HG02763 (cell line): Measurements from ENCODE around the gene RADIL.

Experiments
- ATAC-seq: cut with Tn5 transposase; IDR thresholded peaks from one replicate; pipeline ENCODE4 v1.9.1; 2021; ENCODE audit warnings: mild to moderate bottlenecking, moderate library complexity; ENCODE audit not compliant: unreplicated experiment

The RADIL gene

GRCh38 chr7:4779118-4779517 lies 104.4 kb downstream of the RADIL start:
- no peak for ATAC-seq

GRCh38 chr7:4775848-4776623 lies 107.5 kb downstream of the RADIL start:
- ATAC-seq, result peak; percentile 10

- ATAC-seq, result peak; percentile 96
Observed at GRCh38 chr7:4775250-4775847, 108.2 kb downstream of the RADIL start, which contains the start of gene AP5Z1. Gene AP5Z1, plus strand, starts transcription at chr7:4775623. Its CDS starts 93 bp downstream, at chr7:4775716.

- ATAC-seq, result no peak
Observed at GRCh38 chr7:4774658-4775249, 108.8 kb downstream of the RADIL start.

- no peak for ATAC-seq
Observed at GRCh38 chr7:4774007-4774406, 109.5 kb downstream of the RADIL start.

GRCh38 chr7:4772306-4772705 lies 111.2 kb downstream of the RADIL start:
- ATAC-seq, result no peak

- no peak for ATAC-seq
Observed at GRCh38 chr7:4771737-4772136, 111.8 kb downstream of the RADIL start.

GRCh38 chr7:4770886-4771285 lies 112.6 kb downstream of the RADIL start:
- ATAC-seq, result no peak

GRCh38 chr7:4769761-4770160 lies 113.8 kb downstream of the RADIL start:
- ATAC-seq, result no peak

GRCh38 chr7:4768597-4769569 lies 114.6 kb downstream of the RADIL start:
- ATAC-seq, result no peak

GRCh38 chr7:4766666-4767519 lies 116.6 kb downstream of the RADIL start:
- no peak for ATAC-seq

- no peak for ATAC-seq
Observed at GRCh38 chr7:4765776-4766490, 117.6 kb downstream of the RADIL start.

GRCh38 chr7:4764402-4765007 lies 119.0 kb downstream of the RADIL start:
- ATAC-seq, result no peak

- ATAC-seq, result no peak
Observed at GRCh38 chr7:4763794-4764185, 119.7 kb downstream of the RADIL start.

- no peak for ATAC-seq
Observed at GRCh38 chr7:4763091-4763793, 120.3 kb downstream of the RADIL start.

- no peak for ATAC-seq
Observed at GRCh38 chr7:4762121-4763055, 121.1 kb downstream of the RADIL start.

- no peak for ATAC-seq
Observed at GRCh38 chr7:4760952-4761351, 122.6 kb downstream of the RADIL start.
